Stimulated activated naive B cell treated with anti-CD40 and anti-IgM and Interleukin-4, amounts not matched to agents 10 μg/mL and 1 μg/mL and 100 μg/mL, for 72 hours (primary cell): ENCODE data around the gene HABP2.

Experiments
- ATAC-seq, 2 donors: fragments of 150-1000 bp; cut with Tn5 transposase; replicated peaks; 2 replicates each; pipeline ENCODE4 v1.10.0; 2021; ENCODE audit warnings: moderate library complexity in 1 of 2
- DNase-seq: peaks from one replicate; pipeline ENCODE4 v3.0.0; 2021
- H3K27ac Mint-ChIP-seq: one replicate; pipeline ENCODE4 v1.8.0; 2022; ENCODE audit warnings: mild to moderate bottlenecking, mixed read lengths
- H3K27me3 Mint-ChIP-seq, 2 donors: one replicate each; pipeline ENCODE4 v1.8.0; 2022; ENCODE audit warnings: mixed read lengths in 2 of 2
- H3K36me3 Mint-ChIP-seq, 2 donors: one replicate each; pipeline ENCODE4 v1.8.0; 2022; ENCODE audit warnings: mixed read lengths in 2 of 2, mild to moderate bottlenecking in 1 of 2
- H3K4me1 Mint-ChIP-seq, 2 donors: one replicate each; pipeline ENCODE4 v1.8.0; 2022; ENCODE audit warnings: mixed read lengths in 2 of 2, mild to moderate bottlenecking in 1 of 2
- H3K4me3 Mint-ChIP-seq, 2 donors: one replicate each; pipeline ENCODE4 v1.8.0; 2022; ENCODE audit warnings: mild to moderate bottlenecking in 2 of 2, mixed read lengths in 2 of 2, moderate library complexity in 1 of 2
- H3K9me3 Mint-ChIP-seq, 2 donors: one replicate each; pipeline ENCODE4 v1.8.0; 2022; ENCODE audit warnings: mixed read lengths in 2 of 2, mild to moderate bottlenecking in 1 of 2

The HABP2 gene

DNA sequence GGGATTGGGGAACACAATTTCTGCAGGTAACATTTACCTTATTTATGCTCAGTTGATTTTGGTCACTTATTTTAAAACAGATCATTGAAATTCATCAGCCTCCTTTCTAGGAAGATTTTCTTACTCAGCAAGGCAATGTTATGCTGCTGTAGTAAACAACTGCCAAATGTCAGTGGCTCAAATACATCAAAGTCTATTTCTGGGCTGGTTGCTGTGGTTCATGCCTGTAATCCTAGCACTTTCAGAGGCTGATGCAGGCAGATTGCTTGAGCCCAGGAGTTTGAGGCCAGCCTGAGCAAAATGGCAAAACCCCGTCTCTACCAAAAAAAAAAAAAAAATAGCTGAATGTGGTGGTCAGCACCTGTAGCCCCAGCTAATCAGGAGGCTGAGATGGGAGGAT, 25.9 kb downstream of the HABP2 start:
- ATAC-seq, result no peak
- H3K27me3 Mint-ChIP-seq, result peaks cover 16 to 40% of the 10 kb centered on the region in 2 donors

DNA sequence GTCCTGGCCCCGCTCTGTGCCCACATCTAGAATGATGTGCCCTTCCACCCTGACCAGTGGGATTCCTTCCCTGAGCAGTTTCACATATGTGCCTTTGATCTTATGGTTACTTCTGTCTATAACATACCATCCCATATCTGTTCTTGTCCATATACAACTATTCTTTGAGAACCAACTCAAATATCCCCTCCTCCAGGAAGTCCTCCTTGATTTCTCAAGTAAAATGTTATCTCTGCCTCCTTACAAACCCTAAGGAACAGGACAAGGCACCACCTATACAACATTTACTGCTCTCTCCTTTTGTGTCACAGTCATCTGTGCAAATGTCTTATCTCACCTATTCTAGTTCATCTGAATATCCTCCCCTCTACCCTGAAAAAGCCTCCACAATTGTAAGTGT, 28.2 kb downstream of the HABP2 start:
- DNase-seq (no peak), ATAC-seq (no peak)
- Mint-ChIP-seq H3K27me3 (peaks cover 13 to 38% of the 10 kb centered on the region in 2 donors), H3K27ac (no peak overlapping the region), H3K36me3 (no peaks in the 10 kb centered on the region), H3K4me1 (peaks cover 0 to 2% of the 10 kb centered on the region in 2 donors), H3K4me3 (no peak overlapping the region), H3K9me3 (no peaks in the 10 kb centered on the region)

More for the DNA sequence above, 25.9 kb downstream of the HABP2 start:
- no peak for DNase-seq
- H3K4me3 Mint-ChIP-seq, result no peak overlapping the region
- H3K4me1 Mint-ChIP-seq, result no peaks in the 10 kb centered on the region
- H3K9me3 Mint-ChIP-seq, result no peaks in the 10 kb centered on the region
- no peaks in the 10 kb centered on the region for H3K36me3 Mint-ChIP-seq
- no peak overlapping the region for H3K27ac Mint-ChIP-seq

DNA sequence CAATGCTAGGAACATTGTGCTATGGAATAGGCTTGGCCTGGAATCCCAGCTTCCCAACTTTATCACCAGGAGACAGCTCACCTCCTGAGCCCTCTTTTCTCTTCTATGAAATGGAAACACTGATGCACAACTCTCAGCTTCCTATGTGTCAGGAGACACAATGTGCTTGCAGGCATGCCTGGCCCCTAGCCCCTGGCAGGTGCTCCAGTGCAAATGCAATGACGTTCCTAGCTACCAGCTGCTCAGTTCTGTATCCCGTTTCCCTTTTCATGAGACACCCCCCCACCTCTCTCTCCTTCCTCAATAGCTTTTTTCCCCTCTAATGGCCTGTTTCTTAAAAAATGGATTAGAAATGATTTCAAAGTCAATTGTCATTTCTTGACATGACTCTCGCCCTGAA, 30.7 kb downstream of the HABP2 start:
- Mint-ChIP-seq H3K27ac (no peak overlapping the region), H3K9me3 (no peaks in the 10 kb centered on the region), H3K4me1 (peaks cover 0 to 5% of the 10 kb centered on the region in 2 donors), H3K27me3 (peaks cover 8 to 34% of the 10 kb centered on the region in 2 donors), H3K36me3 (no peaks in the 10 kb centered on the region), H3K4me3 (no peak overlapping the region)
- DNase-seq (no peak), ATAC-seq (no peak)

DNA sequence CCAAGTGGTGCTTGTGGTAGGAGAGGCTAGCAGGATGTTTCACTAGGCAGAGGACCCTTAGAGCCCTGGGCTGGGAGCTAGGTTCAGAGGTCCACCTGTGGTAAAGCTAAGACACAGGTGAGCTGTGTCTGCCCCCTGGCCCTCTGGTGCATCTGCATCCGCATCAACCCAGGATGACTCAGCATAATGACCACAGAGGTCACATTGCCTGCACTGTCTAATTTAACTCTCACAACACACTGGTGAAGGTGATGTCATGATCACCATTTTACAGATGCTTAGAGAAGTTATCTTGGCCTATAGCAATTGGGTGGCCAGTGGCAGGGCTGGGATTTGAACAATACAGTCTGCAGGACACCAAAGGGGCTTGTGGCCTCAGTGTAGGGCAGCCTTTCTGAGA, 33.1 kb downstream of the HABP2 start:
- Mint-ChIP-seq H3K27ac (no peak overlapping the region), H3K27me3 (peaks cover 4 to 30% of the 10 kb centered on the region in 2 donors), H3K36me3 (no peaks in the 10 kb centered on the region), H3K4me3 (no peak overlapping the region), H3K4me1 (peaks cover 0 to 5% of the 10 kb centered on the region in 2 donors), H3K9me3 (no peaks in the 10 kb centered on the region)
- ATAC-seq (peak; percentile 36 to 41), DNase-seq (no peak)

DNA sequence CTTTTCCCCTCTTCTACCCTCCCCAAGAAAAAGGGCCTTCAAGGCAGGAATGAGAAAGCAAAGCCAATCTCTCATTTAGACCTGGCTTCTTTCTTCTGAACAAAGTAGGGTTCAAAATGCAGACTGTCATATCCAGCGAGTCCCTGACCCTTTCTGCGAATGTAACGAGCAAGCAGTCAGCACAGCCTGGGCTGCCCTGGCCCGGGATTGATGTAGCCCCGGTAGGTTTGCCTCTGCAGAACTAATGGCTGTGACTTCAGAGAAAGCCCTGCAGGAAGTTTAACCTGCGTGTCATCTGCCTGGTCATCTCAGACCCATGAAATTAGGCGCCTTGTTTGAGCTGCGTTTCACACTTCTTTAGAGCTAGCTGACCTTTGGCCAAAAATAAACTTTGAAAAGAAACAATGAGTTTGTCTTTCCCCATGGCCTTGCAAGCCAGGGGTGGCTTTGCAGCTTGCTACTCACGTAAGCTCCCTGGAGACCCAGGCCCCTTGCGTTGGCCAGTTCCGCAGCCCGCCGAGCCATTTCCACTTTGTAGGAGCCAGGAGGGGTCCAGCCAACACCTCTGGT, 36.4 kb downstream of the HABP2 start:
- no peaks in the 10 kb centered on the region for H3K9me3 Mint-ChIP-seq

GRCh38 chr10:113590581-113590980, 37.7 kb downstream of the HABP2 start:
- H3K4me3 Mint-ChIP-seq, result no peak overlapping the region
- ATAC-seq, result no peak
- peaks cover 1 to 5% of the 10 kb centered on the region in 2 donors for H3K4me1 Mint-ChIP-seq
- no peak for DNase-seq
- peaks cover 0 to 7% of the 10 kb centered on the region in 2 donors for H3K27me3 Mint-ChIP-seq
- no peak overlapping the region for H3K27ac Mint-ChIP-seq
- no peaks in the 10 kb centered on the region for H3K9me3 Mint-ChIP-seq
- H3K36me3 Mint-ChIP-seq, result no peaks in the 10 kb centered on the region

More for the DNA sequence above, 36.4 kb downstream of the HABP2 start:
- DNase-seq (no peak), ATAC-seq (no peak)
- Mint-ChIP-seq H3K4me1 (peaks cover 1 to 5% of the 10 kb centered on the region in 2 donors), H3K36me3 (no peaks in the 10 kb centered on the region), H3K4me3 (no peak overlapping the region), H3K27ac (no peak overlapping the region), H3K27me3 (peaks cover 0 to 8% of the 10 kb centered on the region in 2 donors)

GRCh38 chr10:113592380-113592779, 39.5 kb downstream of the HABP2 start:
- DNase-seq (no peak), ATAC-seq (no peak)
- no peaks in the 10 kb centered on the region for H3K9me3 Mint-ChIP-seq
- H3K36me3 Mint-ChIP-seq, result no peaks in the 10 kb centered on the region
- peaks cover 0 to 1% of the 10 kb centered on the region in 2 donors for H3K4me1 Mint-ChIP-seq
- H3K4me3 Mint-ChIP-seq, result no peak overlapping the region
- no peak overlapping the region for H3K27ac Mint-ChIP-seq
- peaks cover 0 to 10% of the 10 kb centered on the region in 2 donors for H3K27me3 Mint-ChIP-seq

GRCh38 chr10:113594652-113595051, 41.8 kb downstream of the HABP2 start:
- no peaks in the 10 kb centered on the region for H3K9me3 Mint-ChIP-seq
- no peak for DNase-seq
- peaks cover 0 to 14% of the 10 kb centered on the region in 2 donors for H3K27me3 Mint-ChIP-seq
- H3K4me3 Mint-ChIP-seq, result no peak overlapping the region
- H3K27ac Mint-ChIP-seq, result no peak overlapping the region
- H3K4me1 Mint-ChIP-seq, result peaks cover 0 to 1% of the 10 kb centered on the region in 2 donors
- no peaks in the 10 kb centered on the region for H3K36me3 Mint-ChIP-seq
- ATAC-seq, result no peak

DNA sequence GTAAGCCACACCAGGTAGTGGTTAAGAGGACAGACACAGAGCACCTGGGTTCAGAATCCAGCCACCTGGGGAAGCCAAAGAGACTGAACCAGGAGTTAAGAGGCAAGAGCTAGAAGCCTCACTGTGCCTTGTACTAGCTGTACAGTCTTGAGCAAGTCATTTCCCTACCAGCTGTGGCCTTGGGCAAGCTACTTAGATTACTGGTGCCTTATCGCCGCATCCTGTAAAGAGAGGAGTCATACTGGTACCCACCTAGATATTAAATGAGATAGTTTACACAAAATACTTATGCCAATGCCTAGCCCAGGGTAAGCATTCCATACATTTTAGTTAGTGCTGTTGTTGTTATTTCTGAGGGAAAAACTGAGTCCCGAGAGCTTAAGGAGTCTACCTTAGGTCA, 47.7 kb downstream of the HABP2 start:
- H3K9me3 Mint-ChIP-seq, result peaks cover 0 to 1% of the 10 kb centered on the region in 2 donors
- DNase-seq (no peak), ATAC-seq (no peak)
- peaks cover 0 to 16% of the 10 kb centered on the region in 2 donors for H3K27me3 Mint-ChIP-seq
- no peak overlapping the region for H3K4me3 Mint-ChIP-seq
- H3K27ac Mint-ChIP-seq, result no peak overlapping the region
- no peaks in the 10 kb centered on the region for H3K4me1 Mint-ChIP-seq
- H3K36me3 Mint-ChIP-seq, result no peaks in the 10 kb centered on the region

GRCh38 chr10:113603057-113603777, 50.4 kb downstream of the HABP2 start:
- Mint-ChIP-seq H3K9me3 (peaks cover 0 to 1% of the 10 kb centered on the region in 2 donors), H3K36me3 (no peaks in the 10 kb centered on the region), H3K27ac (no peak overlapping the region), H3K4me3 (no peak overlapping the region), H3K27me3 (peaks cover 0 to 11% of the 10 kb centered on the region in 2 donors), H3K4me1 (no peaks in the 10 kb centered on the region)
- DNase-seq, result no peak
- no peak for ATAC-seq

DNA sequence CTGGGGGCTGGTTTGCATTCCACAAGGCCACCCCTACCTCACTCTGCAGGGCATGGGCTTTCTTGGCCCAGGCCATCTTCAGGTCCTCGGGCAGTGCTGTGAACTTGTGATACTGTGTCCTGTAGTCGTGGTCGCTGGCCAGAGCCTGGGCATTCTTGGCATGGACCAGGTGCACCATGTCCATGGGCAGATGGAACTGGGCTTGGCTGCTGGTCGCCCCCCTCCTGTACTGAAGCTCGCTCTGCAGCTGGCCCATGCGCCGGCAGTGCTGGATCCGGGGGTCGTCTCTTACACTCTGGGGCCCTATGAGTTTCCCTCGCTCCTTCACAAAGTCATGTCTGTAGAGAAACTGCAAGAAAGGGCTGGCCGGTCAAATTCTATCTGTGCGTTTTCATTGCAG, 51.7 kb downstream of the HABP2 start:
- Mint-ChIP-seq H3K9me3 (peaks cover 0 to 1% of the 10 kb centered on the region in 2 donors), H3K27ac (no peak overlapping the region), H3K36me3 (no peaks in the 10 kb centered on the region), H3K4me1 (no peaks in the 10 kb centered on the region), H3K27me3 (peaks cover 0 to 15% of the 10 kb centered on the region in 2 donors), H3K4me3 (no peak overlapping the region)
- ATAC-seq (no peak), DNase-seq (no peak)

DNA sequence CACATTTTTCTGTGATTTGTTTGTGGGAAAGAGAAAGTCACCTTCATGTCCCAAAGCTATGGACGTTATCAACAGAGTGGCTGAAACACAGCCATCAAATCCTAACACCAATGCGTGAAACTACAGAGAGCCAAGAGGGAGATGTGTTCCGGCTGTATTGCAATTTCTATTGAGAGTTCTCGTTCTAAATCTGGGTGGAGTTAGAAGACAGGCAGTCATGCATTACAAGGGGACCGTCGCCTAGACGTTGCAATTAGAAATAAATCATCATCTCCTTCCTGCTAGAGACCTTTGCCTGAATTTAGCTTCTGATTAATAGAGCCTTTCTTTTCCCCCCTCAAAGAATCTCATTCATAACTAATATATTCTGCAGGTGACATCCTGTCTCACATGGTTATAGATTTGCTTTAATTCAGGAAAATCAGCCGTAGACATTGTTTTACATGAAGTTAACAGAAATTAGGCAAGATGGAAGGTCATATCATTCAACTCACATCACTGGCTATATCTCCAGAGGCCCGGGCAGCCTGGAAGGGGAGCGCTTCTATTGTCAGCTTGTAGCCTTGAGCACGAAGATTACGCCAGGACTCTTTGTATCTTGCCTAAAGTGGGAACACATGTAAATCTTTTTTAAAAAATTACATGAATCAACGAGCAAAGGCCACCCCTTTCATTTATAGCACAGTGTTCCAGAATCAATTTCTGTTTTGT, 52.6 kb downstream of the HABP2 start:
- Mint-ChIP-seq H3K4me3 (no peak overlapping the region), H3K9me3 (no peaks in the 10 kb centered on the region), H3K4me1 (no peaks in the 10 kb centered on the region), H3K27ac (no peak overlapping the region), H3K27me3 (peaks cover 0 to 15% of the 10 kb centered on the region in 2 donors), H3K36me3 (no peaks in the 10 kb centered on the region)
- ATAC-seq (no peak), DNase-seq (no peak)

GRCh38 chr10:113609704-113610108, 56.9 kb downstream of the HABP2 start:
- ATAC-seq, result no peak
- H3K4me3 Mint-ChIP-seq, result no peak overlapping the region
- H3K36me3 Mint-ChIP-seq, result no peaks in the 10 kb centered on the region
- no peaks in the 10 kb centered on the region for H3K4me1 Mint-ChIP-seq
- H3K27me3 Mint-ChIP-seq, result peaks cover 12 to 35% of the 10 kb centered on the region in 2 donors
- no peak overlapping the region for H3K27ac Mint-ChIP-seq
- DNase-seq, result no peak
- no peaks in the 10 kb centered on the region for H3K9me3 Mint-ChIP-seq

GRCh38 chr10:113610631-113611601, 58.1 kb downstream of the HABP2 start:
- no peak overlapping the region for H3K4me3 Mint-ChIP-seq
- no peaks in the 10 kb centered on the region for H3K9me3 Mint-ChIP-seq
- H3K36me3 Mint-ChIP-seq, result no peaks in the 10 kb centered on the region
- no peak for DNase-seq
- H3K27ac Mint-ChIP-seq, result no peak overlapping the region
- ATAC-seq, result no peak
- no peaks in the 10 kb centered on the region for H3K4me1 Mint-ChIP-seq
- H3K27me3 Mint-ChIP-seq, result peaks cover 12 to 37% of the 10 kb centered on the region in 2 donors
